PC-9 (cell line): ENCODE results near the gene PELI3.

Source experiments
- EZH2 ChIP-seq: fragments of 200-600 bp; sonication (generic); IDR thresholded peaks from 2 replicates; pipeline ENCODE4 v1.8.0; 2017; ENCODE audit warnings: antibody characterized with exemption, low read depth
- TF ChIP-seq, protein P1 (sequence below): fragments of 200-600 bp; sonication (generic); conservative IDR thresholded peaks from 2 replicates; pipeline ENCODE4 v1.6.1; 2017; ENCODE audit warnings: mixed run types, antibody characterized with exemption, mild to moderate bottlenecking, moderate library complexity

DNA sequence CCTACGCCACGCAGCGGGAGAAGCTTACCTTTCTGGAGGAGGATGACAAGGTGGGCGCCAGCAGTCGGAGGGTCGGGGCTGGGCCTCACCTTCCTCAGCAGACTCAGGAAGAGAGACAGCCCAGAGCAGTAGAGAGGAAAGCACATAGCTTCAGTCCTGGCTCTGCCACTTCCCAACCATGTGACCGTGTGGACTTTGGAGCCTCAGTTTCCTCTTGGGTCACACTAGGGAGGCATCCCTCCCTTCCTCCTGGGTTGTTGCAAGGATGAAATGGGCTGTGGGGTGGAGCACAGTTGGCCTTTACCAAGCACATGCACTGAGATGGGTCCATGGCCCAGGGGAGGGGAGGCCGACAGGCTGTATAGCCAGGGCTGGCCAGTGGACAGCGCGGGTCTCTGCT lies 26.4 kb downstream of the PELI3 start:
- TF ChIP-seq, protein P1, sequence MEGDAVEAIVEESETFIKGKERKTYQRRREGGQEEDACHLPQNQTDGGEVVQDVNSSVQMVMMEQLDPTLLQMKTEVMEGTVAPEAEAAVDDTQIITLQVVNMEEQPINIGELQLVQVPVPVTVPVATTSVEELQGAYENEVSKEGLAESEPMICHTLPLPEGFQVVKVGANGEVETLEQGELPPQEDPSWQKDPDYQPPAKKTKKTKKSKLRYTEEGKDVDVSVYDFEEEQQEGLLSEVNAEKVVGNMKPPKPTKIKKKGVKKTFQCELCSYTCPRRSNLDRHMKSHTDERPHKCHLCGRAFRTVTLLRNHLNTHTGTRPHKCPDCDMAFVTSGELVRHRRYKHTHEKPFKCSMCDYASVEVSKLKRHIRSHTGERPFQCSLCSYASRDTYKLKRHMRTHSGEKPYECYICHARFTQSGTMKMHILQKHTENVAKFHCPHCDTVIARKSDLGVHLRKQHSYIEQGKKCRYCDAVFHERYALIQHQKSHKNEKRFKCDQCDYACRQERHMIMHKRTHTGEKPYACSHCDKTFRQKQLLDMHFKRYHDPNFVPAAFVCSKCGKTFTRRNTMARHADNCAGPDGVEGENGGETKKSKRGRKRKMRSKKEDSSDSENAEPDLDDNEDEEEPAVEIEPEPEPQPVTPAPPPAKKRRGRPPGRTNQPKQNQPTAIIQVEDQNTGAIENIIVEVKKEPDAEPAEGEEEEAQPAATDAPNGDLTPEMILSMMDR: no peak
- TF ChIP-seq EZH2: no peak
